HuH-7 (cell line): Measurements from ENCODE around the gene ST6GAL2.

Source experiments
- DNase-seq: peaks from one replicate; pipeline ENCODE4 v3.0.0; 2011; ENCODE audit warnings: low spot score

Gene ST6GAL2

DNA sequence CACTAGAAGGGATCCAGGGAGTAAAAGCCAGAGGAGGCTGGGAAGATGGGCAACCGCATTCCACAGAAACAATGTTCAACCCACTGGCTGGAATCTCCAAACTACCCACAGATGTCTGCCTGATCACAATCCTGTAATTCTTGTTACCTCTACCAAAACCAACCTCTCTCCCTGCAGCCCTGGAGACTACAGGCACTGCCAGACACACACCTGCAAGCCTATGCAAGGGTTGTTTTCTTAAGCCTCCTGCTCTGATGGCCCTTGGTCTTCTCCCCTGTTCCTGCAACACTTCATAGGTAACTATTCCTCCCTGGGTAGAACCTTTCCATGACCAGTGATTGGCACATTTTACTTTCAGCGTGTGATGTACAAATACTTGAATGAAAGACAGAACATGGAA, 21.9 kb downstream of the ST6GAL2 start:
- no peak for DNase-seq

GRCh38 chr2:106863387-106863786, 22.6 kb downstream of the ST6GAL2 start:
- no peak for DNase-seq

DNA sequence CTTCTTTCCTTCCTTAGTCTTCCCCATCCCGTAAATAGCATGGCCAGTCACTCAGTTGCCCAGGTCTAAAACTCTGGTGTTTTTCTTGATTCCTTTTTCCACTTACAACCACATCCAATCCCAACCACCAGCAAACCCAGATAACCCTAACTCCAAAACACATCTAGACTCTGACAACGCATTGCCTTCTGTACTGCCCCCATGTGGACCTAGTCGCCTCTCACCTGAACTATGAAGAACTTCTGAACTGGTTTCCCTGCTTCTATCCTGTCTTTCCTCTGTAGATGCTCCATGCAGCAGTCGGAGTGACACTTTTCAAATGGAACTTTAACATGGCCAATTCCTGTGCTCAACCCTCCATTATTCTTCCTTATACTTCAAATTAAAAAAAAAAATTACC, 26.5 kb downstream of the ST6GAL2 start:
- no peak for DNase-seq

- DNase-seq: no peak
Measured at GRCh38 chr2:106858810-106859209, 27.2 kb downstream of the ST6GAL2 start.

DNA sequence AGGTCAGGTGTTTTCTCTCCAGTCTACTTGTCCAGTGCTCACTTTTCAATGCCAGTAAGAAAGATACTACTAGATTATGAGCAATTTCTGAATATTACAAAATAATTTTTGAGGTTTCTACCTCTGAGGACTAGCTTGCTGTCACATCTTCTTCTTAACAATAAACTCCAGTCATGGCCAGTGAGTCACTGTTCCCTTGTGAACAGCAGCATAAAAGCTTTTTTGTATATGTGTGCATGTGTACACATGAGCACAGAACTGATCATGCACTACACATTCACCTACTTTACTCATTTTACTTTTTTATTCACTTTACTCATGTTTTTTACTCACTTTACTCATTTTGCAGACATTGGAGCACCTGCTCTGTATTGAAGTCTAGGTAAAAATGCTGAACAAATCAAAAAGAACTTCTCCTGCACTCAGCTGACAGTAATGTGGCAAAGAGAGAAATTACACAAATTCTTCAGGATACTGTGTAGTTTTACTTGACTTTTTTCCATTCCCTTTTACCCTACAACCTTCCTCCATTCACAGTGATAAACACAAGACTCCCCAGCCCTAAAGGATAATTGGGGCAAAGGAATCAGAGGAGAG, 28.0 kb downstream of the ST6GAL2 start:
- DNase-seq: no peak

DNA sequence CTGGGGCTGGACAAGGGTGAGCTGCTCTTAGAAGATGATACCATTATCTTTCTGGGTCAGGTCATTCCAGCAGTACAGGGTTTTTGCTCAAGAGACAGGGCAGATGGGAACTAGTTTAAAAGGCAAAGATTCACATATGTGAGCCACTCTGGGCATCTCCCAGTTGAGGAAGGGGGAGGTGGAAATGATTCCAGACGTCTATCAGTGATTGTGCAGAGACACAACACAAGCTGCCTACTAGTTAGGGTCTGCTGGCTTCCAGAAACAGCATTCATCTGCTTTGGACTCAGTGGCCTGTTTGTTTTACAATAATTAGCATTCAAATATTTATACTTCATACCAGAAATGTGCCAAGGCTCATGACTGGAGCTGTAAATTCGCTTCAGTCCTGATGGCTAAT, 32.3 kb downstream of the ST6GAL2 start:
- no peak for DNase-seq

DNA sequence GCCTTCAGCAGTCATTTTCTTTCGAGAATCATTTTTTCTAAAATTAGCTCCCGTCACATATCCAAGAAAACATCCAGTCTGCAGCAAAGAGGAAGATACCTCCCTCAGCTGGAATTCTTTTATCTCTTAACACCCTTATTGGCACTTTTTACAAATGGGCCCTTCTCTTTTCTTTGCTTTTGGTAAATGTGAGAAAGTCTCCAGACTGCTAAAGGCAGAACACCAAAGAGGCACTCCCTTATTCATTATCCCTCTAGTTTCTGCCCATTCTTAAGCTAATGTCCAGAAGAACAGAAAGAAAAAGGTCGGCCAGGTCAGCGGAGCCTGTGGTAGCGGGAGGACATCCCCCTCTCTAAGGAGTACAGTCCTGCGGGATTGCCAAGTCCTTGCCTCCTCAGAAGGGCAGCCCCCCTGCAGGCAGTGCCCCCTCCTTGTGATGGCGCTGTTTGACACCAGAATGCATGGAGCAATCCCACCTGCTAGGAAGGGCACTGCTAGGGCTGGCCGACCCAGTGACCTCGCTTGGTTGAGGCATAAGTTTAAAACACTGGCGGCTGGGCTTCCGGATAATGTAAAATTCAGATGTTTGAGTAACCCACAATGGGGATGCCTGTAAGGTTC, 34.0 kb downstream of the ST6GAL2 start:
- no peak for DNase-seq

DNA sequence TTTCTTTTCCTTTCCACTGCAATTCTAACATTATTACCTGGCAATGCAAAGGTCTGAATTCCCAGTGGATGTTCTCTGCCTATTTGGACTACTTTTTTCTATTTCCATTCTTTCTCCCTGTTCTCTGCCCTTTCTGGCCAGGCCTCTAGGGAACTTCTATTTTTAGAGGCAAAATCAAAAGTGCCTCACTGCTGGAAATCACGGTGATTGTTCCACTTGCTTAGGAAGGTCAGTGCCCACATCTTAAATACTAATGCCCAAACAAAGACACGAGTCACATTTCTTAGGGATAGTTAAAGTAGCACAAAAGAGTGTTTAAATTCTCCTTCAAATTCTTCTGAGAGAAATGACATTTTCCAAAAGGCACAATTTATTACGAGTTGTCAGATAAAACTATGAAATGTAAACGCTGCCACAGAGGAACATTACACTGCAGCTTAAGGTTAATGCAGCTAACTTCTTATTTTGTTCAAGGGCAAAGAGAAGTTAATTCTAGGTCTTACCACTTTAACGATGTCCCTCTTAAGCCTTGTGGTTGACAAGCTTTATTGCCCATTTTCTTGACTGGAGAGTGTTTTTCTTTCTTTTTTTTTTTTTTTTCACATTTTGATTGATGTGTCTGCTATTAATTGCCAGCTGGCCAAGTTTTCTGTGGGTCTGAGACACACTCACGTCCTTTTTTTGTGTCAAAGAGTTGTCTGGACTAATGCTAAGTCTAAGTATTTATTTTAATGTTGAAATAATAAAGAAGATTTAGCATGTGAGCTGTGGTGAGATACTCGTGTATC, 34.7 kb downstream of the ST6GAL2 start:
- DNase-seq: no peak

DNA sequence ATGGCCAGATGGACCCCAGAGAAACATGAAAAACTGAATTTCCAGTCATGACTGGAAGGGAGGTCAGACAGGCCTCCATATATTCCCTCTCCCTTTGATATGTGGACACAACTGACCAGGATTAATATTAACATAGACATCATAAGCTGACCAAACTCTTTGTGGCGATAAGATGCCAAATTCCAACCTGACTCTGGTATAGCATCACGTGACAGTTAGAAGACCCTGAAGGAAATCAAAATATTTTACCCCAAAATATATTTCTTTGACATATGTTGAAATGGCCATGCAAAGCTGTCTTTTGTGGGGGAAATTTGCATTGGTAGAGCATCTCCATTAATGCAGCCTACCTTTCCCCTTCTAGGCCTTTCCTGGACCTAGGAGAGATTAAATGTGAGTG, 36.7 kb downstream of the ST6GAL2 start:
- DNase-seq: no peak

- no peak for DNase-seq
Measured at GRCh38 chr2:106847366-106847765, 38.6 kb downstream of the ST6GAL2 start.

- no peak for DNase-seq
Measured at GRCh38 chr2:106845716-106846115, 40.3 kb downstream of the ST6GAL2 start.

- DNase-seq: no peak
Measured at GRCh38 chr2:106843910-106844250, 42.1 kb downstream of the ST6GAL2 start.

DNA sequence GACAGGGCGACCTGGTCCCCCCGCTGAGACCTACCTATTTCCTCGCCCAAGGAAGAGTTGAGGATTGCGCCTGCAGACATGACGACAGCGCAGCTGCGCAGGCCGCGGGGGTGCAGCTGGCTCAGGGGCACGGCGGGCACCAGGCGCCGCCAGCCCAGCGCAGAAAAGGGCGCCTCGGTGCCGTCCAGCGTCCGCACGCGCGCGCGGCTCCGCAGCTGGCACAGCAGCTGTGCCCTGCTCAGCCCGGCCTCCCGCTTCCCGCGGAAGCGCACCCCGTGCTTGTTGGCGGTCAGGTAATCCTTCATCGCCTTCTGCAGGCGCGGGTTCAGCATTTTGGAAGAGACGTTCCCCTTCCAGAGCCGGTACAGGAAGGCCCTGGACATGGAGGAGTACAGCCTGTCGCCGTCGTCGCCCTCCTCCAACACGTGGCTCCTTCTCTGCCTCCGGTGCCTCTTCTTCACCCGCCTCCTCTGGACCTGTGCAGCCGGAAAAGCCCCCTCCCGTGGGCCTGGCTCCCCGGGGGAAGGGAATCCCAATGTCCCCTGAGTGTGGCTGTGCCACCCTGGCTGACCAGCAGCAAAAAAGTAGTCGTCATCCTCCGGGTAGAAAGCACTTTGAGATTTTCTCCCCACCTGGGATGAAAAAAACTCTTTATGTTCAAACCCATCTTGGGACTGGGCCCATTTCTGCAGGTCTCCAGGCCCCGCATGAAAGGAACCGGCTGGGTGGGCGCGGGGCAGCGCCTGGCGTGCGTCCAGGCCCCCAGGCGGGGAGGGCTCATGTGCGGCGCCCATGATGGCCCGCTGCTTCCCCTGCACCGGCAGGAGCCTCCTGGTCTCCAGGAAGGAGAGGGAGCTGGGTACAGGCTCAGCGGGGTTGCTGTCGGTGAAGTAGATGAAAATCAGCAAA, 42.7 kb downstream of the ST6GAL2 start:
- DNase-seq: no peak

- no peak for DNase-seq
Measured at GRCh38 chr2:106841886-106842645, 43.9 kb downstream of the ST6GAL2 start.

- DNase-seq: no peak
Measured at GRCh38 chr2:106840818-106841217, 45.1 kb downstream of the ST6GAL2 start.

- DNase-seq: peak; percentile 34
Measured at GRCh38 chr2:106839849-106840595, 45.9 kb downstream of the ST6GAL2 start.

DNA sequence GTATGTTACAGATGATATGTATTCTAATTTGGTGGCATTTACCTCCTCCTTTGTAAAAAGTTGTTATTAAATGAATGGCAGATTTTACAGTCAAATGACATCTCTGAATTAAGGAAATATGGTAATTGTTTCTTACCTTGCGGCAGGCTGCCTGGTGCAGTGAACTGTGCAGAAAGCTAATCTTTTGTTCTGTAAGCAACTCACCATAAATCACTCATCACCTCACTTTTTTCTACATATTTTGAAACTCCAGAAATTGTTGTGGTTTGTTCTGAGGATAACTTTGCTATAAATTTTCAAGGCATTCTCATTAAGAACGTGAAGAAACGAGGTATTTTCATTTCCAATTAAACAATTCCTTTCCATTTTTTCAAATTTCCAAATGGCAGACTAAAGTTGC, 52.7 kb downstream of the ST6GAL2 start:
- no peak for DNase-seq

DNA sequence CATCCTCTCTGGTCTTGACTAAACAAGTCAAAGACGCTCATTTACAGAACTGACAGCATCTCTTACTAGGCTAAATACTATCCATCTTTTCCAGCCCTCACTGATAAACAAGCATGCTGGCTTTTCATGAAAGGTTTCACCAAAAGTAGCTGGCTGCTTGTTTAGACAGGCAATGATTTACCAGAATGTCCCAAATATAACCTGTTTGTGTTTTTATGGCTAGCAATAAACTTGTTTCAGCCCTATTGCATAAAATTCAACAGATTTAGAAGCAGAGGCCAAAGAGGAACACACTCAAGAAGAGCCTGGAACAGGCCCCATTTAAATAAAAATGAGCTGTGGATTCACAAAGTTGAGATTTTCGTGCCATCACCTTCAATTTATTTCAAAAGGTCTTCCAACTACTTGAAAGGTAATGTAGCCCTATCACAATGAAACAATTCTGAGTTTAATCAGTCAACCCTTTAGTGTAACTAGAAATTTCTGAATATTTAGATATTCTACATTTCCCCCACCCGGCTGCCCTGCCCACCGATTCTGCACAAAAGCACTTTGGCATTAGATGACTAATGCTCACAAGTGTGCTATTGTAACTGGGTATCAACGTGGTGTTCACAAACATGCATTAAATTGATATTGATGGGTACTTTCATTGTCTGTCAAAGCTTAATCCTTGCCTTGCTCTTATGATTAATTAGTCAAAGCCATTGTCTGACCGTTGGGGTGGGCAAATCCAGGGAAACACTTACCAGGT, 54.0 kb downstream of the ST6GAL2 start:
- DNase-seq: no peak

- no peak for DNase-seq
Measured at GRCh38 chr2:106831241-106831640, 54.7 kb downstream of the ST6GAL2 start.

DNA sequence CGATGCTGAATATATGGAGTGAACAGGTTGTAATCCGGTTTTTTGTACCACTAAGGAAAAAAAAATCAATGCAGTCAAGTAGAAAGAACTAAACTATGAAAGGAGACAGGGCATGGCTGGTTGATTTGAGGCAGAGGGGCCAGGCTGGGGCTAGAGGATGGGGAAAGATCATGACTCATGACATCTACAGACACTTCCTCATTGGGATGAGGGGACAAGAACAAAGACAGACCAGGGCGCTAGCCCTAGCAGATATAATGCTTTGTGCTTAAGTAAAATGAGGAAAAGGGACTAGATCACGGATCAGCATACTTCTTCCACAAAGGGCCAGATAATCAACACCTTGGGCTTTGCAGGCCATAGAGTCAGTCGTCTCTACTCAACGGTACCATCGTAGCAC, 55.8 kb downstream of the ST6GAL2 start:
- DNase-seq: no peak
